CD4-positive, alpha-beta T cell treated with Interleukin-6 for 4 hours (primary cell): ENCODE results near the gene GYS2.
"Not testable (repeated sequence)": the region's sequence is repeated elsewhere in the genome, so short reads cannot be mapped to it uniquely, and the experiment has no call there.

Experiments used
- DNase-seq: peaks from one replicate; pipeline ENCODE4 v3.0.0-alpha.2; 2020; ENCODE audit warnings: mixed read lengths

GYS2 gene

GRCh38 chr12:21604245-21605101 lies at the start of gene GYS2:
GYS2 (minus strand) TSS chr12:21604847; CDS start chr12:21604592, 255 bp downstream.
- no peak for DNase-seq

- DNase-seq: no peak
Measured at GRCh38 chr12:21651821-21652220, 47.2 kb upstream of the GYS2 start.

- no peak for DNase-seq
Measured at GRCh38 chr12:21650997-21651396, 46.4 kb upstream of the GYS2 start.

- no peak for DNase-seq
Measured at GRCh38 chr12:21649034-21649433, 44.4 kb upstream of the GYS2 start.

GRCh38 chr12:21648378-21648777 lies 43.7 kb upstream of the GYS2 start:
- no peak for DNase-seq

GRCh38 chr12:21647179-21647578 lies 42.5 kb upstream of the GYS2 start:
- DNase-seq: no peak

- not testable (repeated sequence) for DNase-seq
Measured at GRCh38 chr12:21645041-21645500, 40.4 kb upstream of the GYS2 start.

GRCh38 chr12:21644516-21644915 lies 39.9 kb upstream of the GYS2 start:
- DNase-seq: no peak

- no peak for DNase-seq
Measured at GRCh38 chr12:21643758-21644157, 39.1 kb upstream of the GYS2 start.

- no peak for DNase-seq
Measured at GRCh38 chr12:21642707-21643389, 38.2 kb upstream of the GYS2 start.

- no peak for DNase-seq
Measured at GRCh38 chr12:21638054-21638891, 33.6 kb upstream of the GYS2 start.

GRCh38 chr12:21634245-21634644 lies 29.6 kb upstream of the GYS2 start:
- no peak for DNase-seq

GRCh38 chr12:21631367-21631766 lies 26.7 kb upstream of the GYS2 start:
- DNase-seq: no peak

GRCh38 chr12:21627924-21628323 lies 23.3 kb upstream of the GYS2 start:
- DNase-seq: no peak

GRCh38 chr12:21618566-21618965 lies 13.9 kb upstream of the GYS2 start:
- DNase-seq: peak; percentile 19

- no peak for DNase-seq
Measured at GRCh38 chr12:21617030-21617429, 12.4 kb upstream of the GYS2 start.

- DNase-seq: peak; percentile 55
Measured at GRCh38 chr12:21615431-21615830, 10.8 kb upstream of the GYS2 start.

GRCh38 chr12:21614506-21614905 lies 9.9 kb upstream of the GYS2 start:
- no peak for DNase-seq

- no peak for DNase-seq
Measured at GRCh38 chr12:21613931-21614330, 9.3 kb upstream of the GYS2 start.

- DNase-seq: no peak
Measured at GRCh38 chr12:21608196-21608595, 3.5 kb upstream of the GYS2 start.

GRCh38 chr12:21607701-21608100 lies 3.1 kb upstream of the GYS2 start:
- no peak for DNase-seq

GRCh38 chr12:21606175-21606574 lies 1.5 kb upstream of the GYS2 start:
- DNase-seq: no peak

GRCh38 chr12:21602774-21603173 lies 1.9 kb downstream of the GYS2 start:
- DNase-seq: no peak
